Immature natural killer cell (primary cell): Measurements from ENCODE around the gene COL2A1. TPM values are rescaled to one million over a fixed set of nuclear protein-coding genes. Genes with fewer than 3 reads are reported as not detected.

Source experiments
- DNase-seq, 3 donors: peaks; one replicate each; pipeline ENCODE4 v3.0.0; 2022; ENCODE audit warnings: mixed read lengths in 1 of 3
- H3K27ac Mint-ChIP-seq, 6 donors: one replicate each; pipeline ENCODE4 v1.8.0; 2020; ENCODE audit warnings: mixed read lengths in 6 of 6, mild to moderate bottlenecking in 5 of 6, inconsistent platforms in 4 of 6, moderate library complexity in 3 of 6
- H3K27me3 Mint-ChIP-seq, 3 donors: one replicate each; pipeline ENCODE4 v1.8.0; 2020 to 2021; ENCODE audit warnings: low read depth in 3 of 3, mild to moderate bottlenecking in 3 of 3, mixed read lengths in 3 of 3, moderate library complexity in 3 of 3, inconsistent platforms in 1 of 3
- H3K36me3 Mint-ChIP-seq, 3 donors: one replicate each; pipeline ENCODE4 v1.8.0; 2020; ENCODE audit warnings: mixed read lengths in 3 of 3, inconsistent platforms in 2 of 3, mild to moderate bottlenecking in 2 of 3
- H3K4me1 Mint-ChIP-seq, 2 donors: one replicate each; pipeline ENCODE4 v1.8.0; 2020; ENCODE audit warnings: inconsistent platforms in 2 of 2, mild to moderate bottlenecking in 2 of 2, mixed read lengths in 2 of 2, moderate library complexity in 1 of 2
- H3K4me3 Mint-ChIP-seq, 5 donors: one replicate each; pipeline ENCODE4 v1.8.0; 2020; ENCODE audit warnings: mild to moderate bottlenecking in 5 of 5, mixed read lengths in 5 of 5, inconsistent platforms in 3 of 5, moderate library complexity in 3 of 5
- H3K9me3 Mint-ChIP-seq, 6 donors: one replicate each; pipeline ENCODE4 v1.8.0; 2020; ENCODE audit warnings: mild to moderate bottlenecking in 6 of 6, mixed read lengths in 6 of 6, inconsistent platforms in 4 of 6, moderate library complexity in 3 of 6
- polyA plus RNA-seq, 3 donors: library from polyadenylated mRNA; unstranded; fragments of 300-500 nt; fragmentation: Illumina TruSeq; gene quantifications; one replicate each; pipeline ENCODE4 v1.2.3, GENCODE V29; 2021

Gene COL2A1
- polyA plus RNA-seq, 3 donors from 2014 or later, result not detected

GRCh38 chr12:47955059-47955458 lies 49.2 kb downstream of the COL2A1 start:
- Mint-ChIP-seq H3K9me3 (no peaks in the 10 kb centered on the region), H3K4me1 (no peaks in the 10 kb centered on the region), H3K27me3 (peaks cover 3 to 8% (median 8%) of the 10 kb centered on the region in 3 donors), H3K36me3 (peaks cover 0 to 5% (median 0%) of the 10 kb centered on the region in 3 donors), H3K4me3 (no peak overlapping the region), H3K27ac (no peak overlapping the region)
- DNase-seq, result no peak

DNA sequence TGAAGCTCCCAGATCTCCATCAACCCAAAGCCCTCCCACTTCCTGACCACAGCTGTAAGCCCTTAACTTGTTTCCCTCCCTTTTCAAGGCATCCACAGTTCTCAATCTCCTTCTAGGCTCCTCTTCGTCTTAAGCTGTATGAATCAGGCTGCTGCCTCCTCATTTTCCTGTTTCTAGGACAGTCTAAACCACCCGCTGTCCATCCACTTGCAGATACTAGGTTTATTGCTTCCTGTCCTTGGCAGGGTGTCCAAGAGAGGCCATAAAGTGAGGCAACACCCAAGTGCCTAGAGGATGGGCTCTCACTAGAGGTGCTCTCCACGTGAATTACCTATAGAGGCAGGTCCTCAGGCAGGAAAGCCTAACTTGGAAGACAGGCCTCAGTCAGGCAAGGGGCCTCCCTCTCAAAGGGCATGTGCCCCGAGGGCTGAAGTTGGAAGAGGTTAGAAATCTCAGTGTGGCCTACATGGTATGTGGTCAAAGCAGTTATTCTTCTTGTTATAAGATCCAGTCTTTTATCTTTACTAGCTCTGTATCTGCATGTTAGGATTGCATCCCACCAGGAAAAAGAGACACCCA lies 49.7 kb downstream of the COL2A1 start:
- Mint-ChIP-seq H3K27me3 (peaks cover 0 to 11% (median 8%) of the 10 kb centered on the region in 3 donors), H3K27ac (no peak overlapping the region), H3K36me3 (peaks cover 0 to 1% (median 0%) of the 10 kb centered on the region in 3 donors), H3K4me1 (no peaks in the 10 kb centered on the region), H3K4me3 (no peak overlapping the region), H3K9me3 (no peaks in the 10 kb centered on the region)
- no peak for DNase-seq

- Mint-ChIP-seq H3K27me3 (peaks cover 0 to 12% (median 11%) of the 10 kb centered on the region in 3 donors), H3K27ac (no peak overlapping the region), H3K9me3 (no peaks in the 10 kb centered on the region), H3K4me3 (no peak overlapping the region), H3K36me3 (no peaks in the 10 kb centered on the region), H3K4me1 (no peaks in the 10 kb centered on the region)
- DNase-seq, result no peak
These were observed 50.2 kb downstream of the COL2A1 start for GRCh38 chr12:47954058-47954457.

DNA sequence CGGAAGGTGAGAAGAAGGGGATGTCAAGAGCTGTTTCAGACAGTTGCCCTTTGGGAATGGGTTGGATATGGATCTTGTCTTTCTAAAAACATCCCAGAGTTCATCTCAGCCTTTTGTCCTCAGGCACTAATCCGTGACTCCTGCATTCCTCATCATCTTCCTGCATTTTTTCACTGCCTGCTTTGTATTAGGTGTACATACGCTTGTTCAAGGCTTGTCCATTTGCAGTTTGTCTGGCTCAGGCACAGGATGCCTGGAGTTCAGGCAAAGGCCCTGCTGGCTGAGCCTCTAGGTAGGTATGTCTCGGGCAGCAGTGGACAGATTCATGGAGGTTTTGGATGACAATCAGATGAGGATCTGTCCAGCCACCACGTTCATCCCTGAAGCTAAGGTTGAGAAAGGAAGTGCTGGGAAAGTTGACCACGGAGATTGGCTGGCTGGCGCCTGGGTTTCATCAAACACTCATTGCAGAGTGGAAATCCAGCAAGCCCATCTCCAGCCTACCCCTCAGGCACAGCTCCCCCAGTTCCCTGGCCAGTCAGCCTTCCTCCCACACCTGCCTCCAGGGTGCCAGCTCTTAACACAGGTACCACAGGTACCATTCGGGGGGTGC lies 53.3 kb downstream of the COL2A1 start:
- H3K4me3 Mint-ChIP-seq, result no peak overlapping the region
- no peaks in the 10 kb centered on the region for H3K36me3 Mint-ChIP-seq
- H3K4me1 Mint-ChIP-seq, result no peaks in the 10 kb centered on the region
- peaks cover 0 to 13% (median 11%) of the 10 kb centered on the region in 3 donors for H3K27me3 Mint-ChIP-seq
- no peak overlapping the region for H3K27ac Mint-ChIP-seq
- no peaks in the 10 kb centered on the region for H3K9me3 Mint-ChIP-seq
- DNase-seq, result no peak

- no peaks in the 10 kb centered on the region for H3K9me3 Mint-ChIP-seq
- no peaks in the 10 kb centered on the region for H3K36me3 Mint-ChIP-seq
These were observed 54.6 kb downstream of the COL2A1 start for GRCh38 chr12:47949441-47950341.

GRCh38 chr12:47947341-47947740 lies 56.9 kb downstream of the COL2A1 start:
- Mint-ChIP-seq H3K4me3 (no peak overlapping the region), H3K4me1 (no peaks in the 10 kb centered on the region), H3K36me3 (no peaks in the 10 kb centered on the region), H3K27me3 (peaks cover 2 to 21% (median 14%) of the 10 kb centered on the region in 3 donors), H3K27ac (no peak overlapping the region), H3K9me3 (no peaks in the 10 kb centered on the region)
- DNase-seq, result no peak

More at GRCh38 chr12:47949441-47950341, 54.6 kb downstream of the COL2A1 start:
- Mint-ChIP-seq H3K4me1 (no peaks in the 10 kb centered on the region), H3K4me3 (no peak overlapping the region), H3K27me3 (peaks cover 0 to 13% (median 10%) of the 10 kb centered on the region in 3 donors), H3K27ac (no peak overlapping the region)
- peak; percentile 25 to 40 (median 39) for DNase-seq

DNA sequence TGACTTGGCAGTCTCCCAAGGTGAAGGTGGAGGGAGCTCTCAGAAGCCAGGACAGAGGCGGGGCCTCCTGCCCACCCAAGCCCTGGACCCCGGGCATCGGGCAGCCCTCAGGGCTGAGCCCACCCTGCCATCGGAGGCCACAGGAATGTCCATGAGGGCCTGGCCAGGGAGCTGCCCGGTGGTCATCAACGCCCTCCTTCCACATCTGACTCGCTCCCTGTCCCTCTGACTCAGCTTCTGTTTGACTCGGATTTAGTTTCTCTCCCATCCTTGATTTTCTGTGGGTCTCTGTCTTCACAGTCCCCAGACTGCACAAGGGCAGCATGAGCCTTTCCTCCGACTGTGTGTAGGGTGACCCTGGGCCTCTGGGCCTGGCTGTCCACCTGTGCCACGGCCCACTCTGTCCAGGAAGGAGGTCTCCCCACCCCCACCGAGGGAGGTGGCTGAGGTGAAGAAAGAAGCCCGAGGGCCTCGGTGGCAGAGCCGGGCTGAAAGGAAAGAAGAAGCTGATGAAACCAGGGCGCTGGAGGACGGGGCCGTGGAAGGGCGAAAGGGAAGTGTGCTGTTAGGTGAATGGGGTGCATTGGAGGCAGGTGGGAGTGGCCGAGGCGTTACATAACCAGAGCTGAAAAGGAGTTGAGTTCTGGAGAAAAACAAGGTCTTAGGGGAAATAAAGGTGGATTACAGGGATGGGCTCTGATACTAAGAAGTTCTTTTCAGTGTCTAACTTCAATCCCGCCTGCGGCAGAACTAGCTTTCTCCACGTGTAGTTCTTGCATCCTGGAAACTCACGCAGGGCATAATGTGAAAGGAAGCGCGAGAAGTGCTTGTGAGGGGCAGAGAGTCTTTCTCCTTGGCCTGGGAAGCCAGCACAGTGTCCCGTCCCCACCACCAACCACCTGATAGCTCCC lies 57.6 kb downstream of the COL2A1 start:
- Mint-ChIP-seq H3K36me3 (no peaks in the 10 kb centered on the region), H3K4me3 (no peak overlapping the region), H3K27ac (no peak overlapping the region), H3K27me3 (peaks cover 2 to 20% (median 14%) of the 10 kb centered on the region in 3 donors), H3K4me1 (peaks cover 3 to 4% of the 10 kb centered on the region in 2 donors), H3K9me3 (no peaks in the 10 kb centered on the region)
- DNase-seq, result no peak

DNA sequence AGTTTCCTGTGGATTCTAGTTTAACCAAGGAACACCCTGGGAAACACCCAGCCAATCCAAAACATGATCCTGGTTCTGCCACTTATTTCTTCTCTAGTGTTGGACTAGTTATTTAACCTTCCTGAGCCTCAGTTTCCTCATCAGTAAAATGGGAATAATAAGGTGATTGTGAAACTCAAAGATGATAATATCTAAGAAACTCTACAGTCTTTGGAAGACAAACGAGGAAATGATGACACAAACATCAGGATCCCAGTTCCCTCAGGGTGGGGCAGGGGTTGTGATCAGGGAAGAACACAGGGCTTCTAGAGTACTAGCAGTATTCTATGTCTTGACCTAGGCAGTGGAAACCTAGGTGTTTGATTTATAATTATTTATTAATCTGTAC lies 58.9 kb downstream of the COL2A1 start:
- no peak for DNase-seq
- no peak overlapping the region for H3K27ac Mint-ChIP-seq
- no peak overlapping the region for H3K4me3 Mint-ChIP-seq
- no peaks in the 10 kb centered on the region for H3K36me3 Mint-ChIP-seq
- peaks cover 0 to 3% (median 0%) of the 10 kb centered on the region in 6 donors for H3K9me3 Mint-ChIP-seq
- peaks cover 9 to 28% (median 17%) of the 10 kb centered on the region in 3 donors for H3K27me3 Mint-ChIP-seq
- H3K4me1 Mint-ChIP-seq, result peaks cover 16 to 17% of the 10 kb centered on the region in 2 donors

DNA sequence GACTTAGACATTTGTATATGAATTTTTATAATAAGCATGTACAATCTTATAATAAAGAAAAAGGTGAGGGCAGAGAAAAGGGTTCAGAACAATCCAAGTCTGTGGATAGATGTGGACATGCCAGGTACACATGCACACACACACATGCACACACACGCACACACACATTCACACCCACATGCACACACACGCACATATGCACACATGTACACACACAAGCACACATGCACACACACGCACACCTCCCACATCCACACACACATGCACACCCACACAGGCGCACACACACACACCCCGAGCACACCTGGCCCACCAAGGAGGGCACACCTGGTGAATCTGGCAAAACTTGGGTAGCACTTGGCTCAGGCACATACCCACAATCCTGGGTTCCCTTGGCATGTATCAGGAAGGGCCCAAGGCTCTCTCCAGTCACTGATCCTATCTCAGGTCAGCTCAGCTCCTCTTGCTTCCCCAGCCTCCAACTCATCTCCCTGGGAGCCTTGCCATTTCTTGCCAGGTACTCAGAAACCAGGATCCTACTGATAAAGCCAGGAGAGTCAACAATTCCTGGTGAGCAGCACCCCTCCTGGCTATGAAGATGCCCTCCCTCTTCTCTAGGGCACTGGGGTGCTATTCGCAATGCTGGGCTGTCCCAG lies 59.5 kb downstream of the COL2A1 start:
- peaks cover 20 to 22% of the 10 kb centered on the region in 2 donors for H3K4me1 Mint-ChIP-seq
- H3K4me3 Mint-ChIP-seq, result no peak overlapping the region
- DNase-seq, result no peak
- peaks cover 0 to 3% (median 0%) of the 10 kb centered on the region in 6 donors for H3K9me3 Mint-ChIP-seq
- no peak overlapping the region for H3K27ac Mint-ChIP-seq
- peaks cover 9 to 30% (median 15%) of the 10 kb centered on the region in 3 donors for H3K27me3 Mint-ChIP-seq
- no peaks in the 10 kb centered on the region for H3K36me3 Mint-ChIP-seq

DNA sequence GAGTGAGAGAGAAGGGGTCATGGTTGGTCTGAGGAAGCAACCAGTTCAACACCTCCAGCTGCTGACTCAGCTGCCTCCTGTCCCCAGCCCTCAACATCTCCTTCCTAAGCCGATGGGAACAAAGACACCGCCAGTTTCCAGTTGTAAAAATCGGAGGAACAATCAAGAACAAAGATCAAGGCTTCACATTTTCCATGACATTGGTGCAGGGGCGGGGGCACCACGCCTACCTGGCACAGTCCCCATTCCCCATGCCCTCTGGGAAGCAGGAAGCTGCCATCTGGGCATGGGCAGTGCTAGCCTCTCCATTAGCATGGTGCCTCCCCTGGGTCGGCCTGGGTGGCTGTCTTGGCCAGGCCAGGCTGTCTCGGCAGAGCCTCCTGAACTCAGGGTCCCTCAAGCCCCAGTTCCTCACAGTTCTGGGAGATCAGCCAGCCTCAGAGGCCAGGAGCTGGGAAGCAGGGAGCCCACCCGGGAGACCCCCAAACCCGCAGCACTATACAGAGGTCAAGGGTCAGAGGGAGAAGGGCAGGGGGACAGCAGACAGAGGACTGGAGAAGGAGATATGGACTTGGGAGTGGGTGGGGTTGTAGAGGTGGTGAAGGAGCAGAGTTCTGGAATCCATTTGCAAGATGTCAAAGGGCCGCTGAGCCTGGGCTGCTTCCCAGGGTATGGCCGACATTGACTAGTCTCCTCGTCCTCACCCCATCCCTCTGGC lies 60.5 kb downstream of the COL2A1 start:
- peaks cover 11 to 25% (median 12%) of the 10 kb centered on the region in 3 donors for H3K27me3 Mint-ChIP-seq
- no peaks in the 10 kb centered on the region for H3K36me3 Mint-ChIP-seq
- H3K4me1 Mint-ChIP-seq, result peaks cover 20 to 23% of the 10 kb centered on the region in 2 donors
- no peak overlapping the region for H3K4me3 Mint-ChIP-seq
- H3K27ac Mint-ChIP-seq, result no peak overlapping the region
- no peak for DNase-seq
- H3K9me3 Mint-ChIP-seq, result peaks cover 0 to 3% (median 0%) of the 10 kb centered on the region in 6 donors

- H3K36me3 Mint-ChIP-seq, result no peaks in the 10 kb centered on the region
- DNase-seq, result no peak
- peaks cover 11 to 25% (median 12%) of the 10 kb centered on the region in 3 donors for H3K27me3 Mint-ChIP-seq
- peaks cover 20 to 23% of the 10 kb centered on the region in 2 donors for H3K4me1 Mint-ChIP-seq
- H3K9me3 Mint-ChIP-seq, result peaks cover 0 to 3% (median 0%) of the 10 kb centered on the region in 6 donors
- H3K27ac Mint-ChIP-seq, result no peak overlapping the region
- H3K4me3 Mint-ChIP-seq, result no peak overlapping the region
These were observed 61.6 kb downstream of the COL2A1 start for GRCh38 chr12:47942614-47943225.
